Measurements from ENCODE around the gene MBOAT2. TPM values are rescaled to one million over a fixed set of nuclear protein-coding genes. Genes with fewer than 3 reads are reported as not detected.
A peak's percentile ranks its signal among the peaks of the same experiment; 100 is the strongest.

The MBOAT2 gene
- total and polyA plus RNA-seq, 12 donors = 0.24 to 9.6 (median 2.3) TPM

DNA sequence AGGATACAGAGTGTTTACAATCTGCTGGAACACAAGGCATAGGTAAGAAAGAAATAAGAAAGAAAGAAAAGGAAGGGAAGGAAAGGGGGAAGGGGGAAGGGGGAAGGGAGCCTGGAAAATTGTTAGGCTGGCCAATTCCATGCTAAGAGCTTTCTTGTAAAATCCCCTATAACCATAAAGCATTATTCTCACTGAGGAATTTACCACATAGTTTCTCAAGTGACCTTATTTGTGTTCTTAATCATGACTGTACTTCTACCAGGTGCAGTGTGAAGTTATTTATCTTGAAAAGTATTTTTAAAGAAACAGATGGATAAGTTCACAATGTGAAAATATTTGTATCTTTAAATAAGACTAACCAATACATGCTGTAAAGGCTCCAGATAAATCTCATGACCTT is 126.9 kb downstream of the MBOAT2 start:
- intact Hi-C loops (cut with DNase I) = loop anchor here (5.0 to 10.0 kb wide), 2 partner anchors 261 to 268 kb away; no protein-coding TSS in a partner anchor

DNA sequence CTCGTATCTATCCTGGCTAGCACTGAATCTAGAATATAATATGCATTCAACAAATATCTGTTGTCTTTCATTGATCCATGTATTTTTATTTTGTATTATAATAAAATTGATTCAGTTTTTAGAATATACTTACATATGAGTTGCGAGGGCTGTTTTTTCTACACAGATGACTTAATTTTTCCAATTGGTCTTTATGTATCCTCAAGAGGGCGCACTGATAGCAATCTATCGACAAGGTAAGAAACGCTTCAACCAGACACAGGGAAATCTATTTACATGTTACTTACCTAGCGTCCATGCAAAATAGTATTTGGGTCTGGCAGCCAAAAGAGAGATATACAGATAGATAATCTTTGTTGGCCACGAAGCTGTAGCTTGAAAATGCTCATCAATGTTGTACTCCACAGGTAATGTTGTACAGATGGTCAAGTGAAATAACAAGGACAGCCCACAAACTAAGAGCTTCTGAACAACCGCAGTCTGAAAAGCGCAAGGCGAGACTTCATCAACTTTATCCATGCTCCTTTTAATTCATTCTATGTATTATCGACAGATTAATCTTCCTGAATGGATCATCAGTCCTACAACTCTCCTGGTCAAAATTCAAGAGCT is 130.6 kb downstream of the MBOAT2 start:
- Histone ChIP-seq H3K36me3 (replicated peaks in 1 of 2) (no peaks in the 10 kb centered on the region), H3K4me3 (no peak overlapping the region), H3K27ac (no peak overlapping the region), H3K4me1 (replicated peaks in 1 of 2) (no peaks in the 10 kb centered on the region), H3K9me3 (replicated peaks in 1 of 3) (no peaks in the 10 kb centered on the region), H3K27me3 (no peaks in the 10 kb centered on the region)
- TF ChIP-seq POLR2A (IDR thresholded peaks at IDR 0.05) = no peak
- TF ChIP-seq, protein P1, sequence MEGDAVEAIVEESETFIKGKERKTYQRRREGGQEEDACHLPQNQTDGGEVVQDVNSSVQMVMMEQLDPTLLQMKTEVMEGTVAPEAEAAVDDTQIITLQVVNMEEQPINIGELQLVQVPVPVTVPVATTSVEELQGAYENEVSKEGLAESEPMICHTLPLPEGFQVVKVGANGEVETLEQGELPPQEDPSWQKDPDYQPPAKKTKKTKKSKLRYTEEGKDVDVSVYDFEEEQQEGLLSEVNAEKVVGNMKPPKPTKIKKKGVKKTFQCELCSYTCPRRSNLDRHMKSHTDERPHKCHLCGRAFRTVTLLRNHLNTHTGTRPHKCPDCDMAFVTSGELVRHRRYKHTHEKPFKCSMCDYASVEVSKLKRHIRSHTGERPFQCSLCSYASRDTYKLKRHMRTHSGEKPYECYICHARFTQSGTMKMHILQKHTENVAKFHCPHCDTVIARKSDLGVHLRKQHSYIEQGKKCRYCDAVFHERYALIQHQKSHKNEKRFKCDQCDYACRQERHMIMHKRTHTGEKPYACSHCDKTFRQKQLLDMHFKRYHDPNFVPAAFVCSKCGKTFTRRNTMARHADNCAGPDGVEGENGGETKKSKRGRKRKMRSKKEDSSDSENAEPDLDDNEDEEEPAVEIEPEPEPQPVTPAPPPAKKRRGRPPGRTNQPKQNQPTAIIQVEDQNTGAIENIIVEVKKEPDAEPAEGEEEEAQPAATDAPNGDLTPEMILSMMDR (IDR thresholded peaks at IDR 0.05) = peak; percentile 32 to 68 (median 54)
- peak in 2 of 7 donors; percentile 12 to 15 for DNase-seq
- intact Hi-C loops (cut with DNase I) = loop anchor here in 1 of 2 donors (10.0 kb wide), 1 partner anchor 272 kb away; no protein-coding TSS in a partner anchor
- 45 to 50% (median 48%) methylated on average over 11 of the region's 11 CpGs for WGBS, 4 donors

More for the DNA sequence above, 126.9 kb downstream of the MBOAT2 start:
- Histone ChIP-seq H3K27me3 (no peaks in the 10 kb centered on the region), H3K9me3 (replicated peaks in 1 of 3) (no peaks in the 10 kb centered on the region), H3K36me3 (replicated peaks in 1 of 2) (no peaks in the 10 kb centered on the region), H3K4me1 (replicated peaks in 1 of 2) (no peaks in the 10 kb centered on the region), H3K4me3 (no peak overlapping the region), H3K27ac (no peak overlapping the region)
- no peak for DNase-seq
- TF ChIP-seq POLR2A (IDR thresholded peaks at IDR 0.05) = no peak
- TF ChIP-seq, protein P1 (IDR thresholded peaks at IDR 0.05) = no peak

DNA sequence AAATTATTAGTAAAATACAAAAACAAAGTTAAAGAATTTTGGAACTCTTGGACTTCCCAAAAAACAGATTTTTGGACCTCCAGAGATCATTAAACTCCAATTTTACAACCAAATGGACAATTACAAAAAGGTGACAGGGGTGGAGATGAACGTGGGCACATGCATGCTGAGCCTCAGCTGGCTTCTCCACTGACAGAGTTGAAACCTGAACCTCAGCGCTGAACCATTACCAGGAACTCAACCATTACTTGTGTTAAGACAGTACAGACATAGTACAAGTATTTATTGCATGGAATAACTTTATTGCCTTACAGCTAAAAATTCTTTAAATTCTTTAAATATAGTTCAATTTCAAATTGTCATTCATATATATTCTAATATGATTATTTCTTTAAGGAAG is 133.0 kb downstream of the MBOAT2 start:
- no peak overlapping the region for H3K4me3 ChIP-seq
- no peak for TF ChIP-seq POLR2A (IDR thresholded peaks at IDR 0.05)
- TF ChIP-seq, protein P1 (IDR thresholded peaks at IDR 0.05) = no peak
- WGBS, 4 donors = 82 to 91% (median 84%) methylated on average over 2 of the region's 2 CpGs
- intact Hi-C loops (cut with DNase I) = loop anchor here in 1 of 2 donors (10.0 kb wide), 1 partner anchor 274 kb away; no protein-coding TSS in a partner anchor
- no peaks in the 10 kb centered on the region for H3K4me1 ChIP-seq (replicated peaks in 1 of 2)
- H3K36me3 ChIP-seq (replicated peaks in 1 of 2) = no peaks in the 10 kb centered on the region
- no peak overlapping the region for H3K27ac ChIP-seq
- H3K9me3 ChIP-seq (replicated peaks in 1 of 3) = no peaks in the 10 kb centered on the region
- no peak for DNase-seq
- H3K27me3 ChIP-seq = no peaks in the 10 kb centered on the region

DNA sequence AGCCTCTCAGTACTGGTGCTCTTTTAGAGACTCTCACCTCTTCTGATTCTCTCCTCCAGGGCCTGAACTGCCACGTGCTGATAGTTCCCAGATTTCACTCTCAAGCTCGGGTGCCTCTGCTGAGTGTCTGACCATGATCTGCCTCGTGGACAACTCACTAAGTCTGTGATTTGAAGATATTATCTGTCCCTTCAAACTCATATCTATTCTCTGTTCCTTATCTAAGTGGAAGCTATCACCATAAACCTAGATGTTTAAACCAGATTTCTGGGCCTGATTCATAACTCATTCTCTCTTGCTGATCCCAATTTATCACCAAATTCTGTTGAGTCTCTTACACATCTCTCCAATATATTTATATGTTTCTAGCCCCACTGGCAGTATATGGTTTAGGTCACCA is 136.1 kb downstream of the MBOAT2 start:
- no peaks in the 10 kb centered on the region for H3K27me3 ChIP-seq
- TF ChIP-seq, protein P1 (IDR thresholded peaks at IDR 0.05) = no peak
- TF ChIP-seq POLR2A (IDR thresholded peaks at IDR 0.05) = no peak
- H3K9me3 ChIP-seq (replicated peaks in 1 of 3) = no peaks in the 10 kb centered on the region
- intact Hi-C loops (cut with DNase I) = no loop called here
- no peak overlapping the region for H3K27ac ChIP-seq
- no peak for DNase-seq
- H3K4me1 ChIP-seq (replicated peaks in 1 of 2) = no peaks in the 10 kb centered on the region
- no peaks in the 10 kb centered on the region for H3K36me3 ChIP-seq (replicated peaks in 1 of 2)
- 78 to 89% (median 83%) methylated on average over 3 of the region's 3 CpGs for WGBS, 4 donors
- H3K4me3 ChIP-seq = no peak overlapping the region

Measured in adrenal gland (tissue), 12 donors.